Measurements from ENCODE around the gene PPP1R14C.

The PPP1R14C gene

DNA sequence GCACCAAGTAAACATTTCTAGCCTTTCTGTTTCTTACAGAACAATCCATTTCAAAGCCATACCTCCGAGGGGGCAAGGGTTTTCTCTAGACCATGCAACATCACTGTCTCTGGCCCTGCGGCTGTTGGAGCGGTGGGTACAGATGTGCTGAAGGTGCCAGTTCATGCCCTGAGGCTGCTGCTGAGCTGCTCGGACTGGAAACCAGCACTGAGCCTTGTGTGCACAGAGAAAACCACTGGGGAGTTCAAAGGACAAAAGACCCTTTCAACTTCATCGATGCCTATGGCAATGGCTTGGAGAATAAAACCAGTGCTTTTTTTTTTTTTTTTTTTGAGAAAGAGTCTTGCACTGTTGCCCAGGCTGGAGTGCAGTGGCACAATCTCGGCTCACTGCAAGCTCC, 132.6 kb downstream of the PPP1R14C start:
- no peak for DNase-seq

- no peak for DNase-seq
Observed at GRCh38 chr6:150276168-150276936, 133.5 kb downstream of the PPP1R14C start.

DNA sequence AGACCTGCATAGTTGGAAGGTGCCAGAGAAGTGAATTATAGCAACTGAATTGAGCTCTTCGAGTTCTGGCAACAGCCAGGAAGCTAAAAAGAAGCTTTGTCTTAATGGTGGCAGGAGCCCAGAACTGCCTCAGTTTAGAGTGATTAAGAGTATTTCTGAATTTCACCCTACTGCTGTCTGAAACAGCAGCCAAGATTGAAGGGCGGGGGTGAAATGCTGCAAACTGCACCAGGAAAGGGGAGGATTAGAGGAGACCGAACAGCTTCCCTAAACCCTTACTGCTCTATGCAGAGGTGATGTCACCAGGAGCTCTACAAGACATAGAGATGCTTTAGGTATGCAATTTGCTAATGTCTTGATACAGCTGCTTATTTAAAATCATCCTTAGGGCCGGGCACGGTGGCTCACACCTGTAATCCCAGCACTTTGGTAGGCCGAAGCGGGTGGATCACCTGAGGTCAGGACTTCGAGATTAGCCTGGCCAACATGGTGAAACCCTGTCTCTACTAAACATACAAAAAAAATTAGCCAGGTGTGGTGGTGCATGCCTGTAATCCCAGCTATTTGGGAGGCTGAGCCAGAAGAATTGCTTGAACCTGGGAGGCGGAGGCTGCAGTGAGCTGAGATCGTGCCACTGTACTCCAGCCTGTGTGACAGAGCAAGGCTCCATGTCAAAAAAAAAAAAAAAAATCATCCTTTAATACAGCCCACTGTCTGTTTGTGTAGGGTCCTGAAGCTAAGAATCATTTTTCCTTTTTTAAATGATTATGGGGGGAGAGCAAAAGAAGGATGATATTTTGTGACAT, 134.3 kb downstream of the PPP1R14C start:
- DNase-seq, result no peak

- DNase-seq, result no peak
Observed at GRCh38 chr6:150279533-150279932, 136.7 kb downstream of the PPP1R14C start.

- DNase-seq, result no peak
Observed at GRCh38 chr6:150280703-150281102, 137.9 kb downstream of the PPP1R14C start.

DNA sequence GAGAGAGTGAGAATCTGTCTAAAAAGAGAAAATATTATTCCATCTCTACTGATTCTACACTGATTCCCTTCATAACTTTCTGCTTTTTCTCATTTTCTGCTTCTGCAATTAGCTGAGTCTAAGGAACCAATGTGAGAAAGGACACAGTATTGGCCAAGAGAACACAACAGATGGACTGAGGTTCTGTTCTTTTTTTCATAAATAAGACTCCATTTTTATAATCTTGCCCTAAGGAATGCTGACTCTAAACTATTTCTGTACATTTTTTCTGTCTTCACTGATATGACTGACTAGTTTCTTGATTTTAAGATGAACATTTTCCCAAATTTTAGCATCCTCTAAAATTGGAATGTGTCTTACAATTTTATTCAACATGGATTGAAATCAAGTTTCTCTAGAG, 138.9 kb downstream of the PPP1R14C start:
- DNase-seq, result no peak

DNA sequence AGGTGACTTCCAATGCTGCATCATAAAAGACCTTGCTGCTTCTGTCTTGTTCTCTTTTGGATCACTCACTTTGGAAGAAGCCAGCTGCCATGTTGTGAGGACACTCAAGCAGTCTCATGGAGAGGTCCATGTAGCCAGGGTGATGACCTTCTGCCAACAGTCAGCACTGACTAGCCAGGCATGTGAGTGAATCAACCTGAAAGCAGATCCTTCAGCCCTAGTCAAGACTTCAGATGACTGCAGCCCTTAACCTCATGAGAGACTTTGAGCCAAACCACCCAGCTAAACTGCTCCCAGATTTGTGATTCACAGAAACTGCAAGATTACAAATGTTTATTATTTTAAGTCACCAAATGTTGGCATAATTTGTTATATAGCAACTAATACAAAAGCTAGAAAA, 140.0 kb downstream of the PPP1R14C start:
- no peak for DNase-seq

DNA sequence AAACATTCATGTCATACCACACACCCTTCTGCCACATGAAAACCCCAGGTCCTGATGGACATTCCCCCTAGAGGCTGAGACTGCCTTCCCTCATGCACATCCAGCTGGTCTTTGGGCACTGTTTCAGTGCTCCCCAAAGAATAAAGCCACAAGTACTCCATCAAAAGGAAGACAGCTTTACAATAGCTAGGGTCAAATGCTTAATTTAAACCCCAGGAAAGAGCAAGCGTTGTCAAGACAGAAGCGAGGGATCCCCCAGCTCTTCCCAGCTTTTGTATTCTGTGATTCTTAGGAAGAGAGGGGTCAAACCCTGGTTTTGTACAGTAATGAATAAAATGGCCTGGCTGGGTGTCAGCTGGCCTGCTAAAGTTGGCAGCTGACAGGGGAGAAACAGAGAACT, 143.6 kb downstream of the PPP1R14C start:
- no peak for DNase-seq

DNA sequence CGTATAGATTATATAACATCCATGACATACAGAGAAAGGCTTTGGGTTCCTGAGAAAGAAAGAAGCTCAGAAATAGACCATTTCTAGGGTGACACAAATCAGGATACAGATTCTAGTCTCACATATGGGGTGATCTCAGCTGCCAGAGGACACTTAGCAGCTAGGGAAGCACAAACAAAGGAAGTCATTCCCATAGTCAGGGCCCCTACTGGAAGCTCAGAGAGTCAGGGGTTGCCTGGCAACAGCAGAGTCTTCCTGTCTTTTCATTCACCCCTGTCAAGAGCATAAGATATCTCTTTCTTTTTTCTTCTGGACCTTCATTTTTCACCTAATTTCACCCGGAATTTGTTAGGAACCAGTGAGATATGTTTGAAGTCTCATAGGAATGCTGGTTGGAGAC, 144.1 kb downstream of the PPP1R14C start:
- DNase-seq, result no peak

- no peak for DNase-seq
Observed at GRCh38 chr6:150288456-150288855, 145.6 kb downstream of the PPP1R14C start.

DNA sequence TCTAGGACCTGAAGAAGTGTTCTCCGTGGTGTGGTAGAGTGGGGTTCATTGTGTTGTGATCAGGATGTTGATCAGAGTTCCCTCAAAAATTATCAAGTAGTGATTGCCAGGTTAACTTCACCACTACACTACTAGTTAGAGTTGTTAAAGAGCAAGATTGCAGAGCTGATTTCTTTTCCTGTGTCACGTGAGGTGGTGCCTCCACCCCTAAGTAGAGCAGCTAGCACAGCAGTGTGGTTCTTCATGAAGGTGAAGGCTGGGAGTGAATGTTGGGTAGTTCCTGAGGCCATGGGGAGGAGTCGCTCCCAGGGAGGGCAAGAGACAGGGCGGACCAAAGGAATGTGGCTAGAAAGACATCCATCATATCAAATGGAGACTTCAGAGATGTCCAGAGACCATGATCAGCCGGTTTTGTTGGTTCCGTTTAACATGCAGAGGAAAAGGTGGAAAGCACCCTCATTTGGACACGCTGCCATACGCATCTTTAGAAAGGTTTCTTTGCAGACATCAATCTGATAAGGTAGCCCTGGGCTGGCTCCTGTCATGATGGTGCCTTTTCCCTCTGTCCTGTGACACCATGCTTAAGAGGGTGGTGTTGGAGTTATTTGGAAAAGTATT, 146.7 kb downstream of the PPP1R14C start:
- no peak for DNase-seq

DNA sequence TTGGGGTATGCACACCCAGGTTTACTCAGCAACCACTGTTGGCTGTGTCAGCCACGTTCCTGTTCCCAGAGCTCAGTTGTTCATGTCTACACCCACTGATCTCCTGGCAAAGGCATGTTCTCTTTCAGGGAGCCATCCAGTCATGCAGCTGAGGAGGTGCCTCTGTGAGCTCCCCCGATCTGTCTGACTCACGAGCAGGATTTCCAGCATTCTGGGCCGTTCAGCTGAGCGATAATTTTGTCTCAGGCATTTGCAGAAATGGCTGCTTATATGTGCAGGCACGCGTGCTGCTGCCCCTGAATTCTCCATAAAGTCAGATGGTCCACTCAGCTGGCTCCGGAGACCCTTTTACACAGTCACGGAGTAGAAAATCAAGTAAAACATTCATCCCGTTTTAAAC, 147.6 kb downstream of the PPP1R14C start:
- DNase-seq, result no peak

GRCh38 chr6:150291968-150292710, 149.3 kb downstream of the PPP1R14C start:
- DNase-seq, result no peak

DNA sequence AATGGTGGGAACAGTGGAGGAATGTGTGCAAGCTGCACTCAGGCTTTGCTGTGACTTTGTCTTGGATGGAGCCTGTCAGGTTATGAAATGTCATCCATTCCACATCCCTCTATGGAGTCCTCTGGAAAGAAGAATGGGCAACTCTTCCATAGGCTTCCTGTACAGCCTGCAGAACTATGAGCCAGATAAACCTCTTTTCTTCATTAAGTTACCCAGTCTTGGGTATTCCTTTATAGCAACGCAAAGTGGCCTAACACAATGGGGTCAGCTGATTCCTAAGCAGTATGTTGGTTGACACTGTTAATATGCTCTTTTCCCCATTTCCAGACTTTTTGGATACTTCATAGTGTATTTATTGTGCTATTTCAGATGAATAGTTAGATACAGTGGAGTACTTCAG, 150.2 kb downstream of the PPP1R14C start:
- no peak for DNase-seq

DNA sequence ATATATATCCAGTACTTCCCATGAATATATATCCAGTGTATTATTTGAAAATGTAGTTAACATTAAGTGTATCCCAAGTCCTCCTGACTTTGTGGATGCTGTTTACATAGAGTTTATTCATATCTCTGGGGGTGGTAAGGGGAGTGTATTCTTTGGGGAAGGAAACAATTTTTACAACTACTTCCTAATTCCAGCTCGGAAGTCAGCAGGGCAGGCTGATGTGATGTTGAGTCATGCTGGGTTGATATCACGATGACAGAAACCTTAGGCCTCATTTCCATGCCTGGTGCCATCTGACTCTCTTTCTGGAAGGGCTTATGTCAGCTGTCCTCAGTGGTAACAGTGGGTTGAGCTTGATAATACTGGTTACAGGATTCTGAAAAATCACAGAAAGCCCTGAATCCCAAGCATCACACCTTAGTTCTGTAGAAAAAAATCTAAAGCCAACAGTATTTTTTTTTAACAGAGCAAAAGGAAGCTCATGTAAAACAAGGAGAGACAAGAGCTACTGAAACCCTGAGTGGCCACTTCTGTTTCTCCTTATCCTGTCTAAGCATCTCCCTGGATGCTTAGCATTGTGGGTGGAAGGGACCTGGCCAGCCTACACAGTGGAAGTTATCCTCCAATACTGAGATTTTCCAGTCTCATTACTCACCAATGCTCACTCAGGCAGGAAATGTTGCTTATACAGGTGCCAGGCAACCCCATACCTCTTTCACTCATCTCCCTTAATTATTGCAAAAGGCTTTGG, 150.8 kb downstream of the PPP1R14C start:
- peak; percentile 7 for DNase-seq

DNA sequence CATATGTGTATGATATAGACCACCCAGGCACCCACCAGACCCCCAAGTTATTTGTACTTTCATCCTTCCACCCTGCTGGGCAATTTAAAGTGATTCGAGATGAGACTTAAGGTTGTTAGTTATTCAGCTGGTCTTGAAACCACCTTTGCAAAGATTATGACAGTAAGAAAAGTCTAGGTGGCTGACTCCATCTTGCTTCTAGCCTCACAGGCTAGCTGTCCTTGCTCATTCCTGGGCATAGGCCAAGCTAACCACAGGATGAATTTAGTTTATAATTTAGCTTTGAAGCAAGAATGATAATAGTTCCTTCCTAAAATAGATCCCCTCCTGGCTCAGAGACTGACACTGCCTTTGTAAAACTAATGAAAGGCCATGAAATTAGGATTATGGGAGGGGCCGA, 154.0 kb downstream of the PPP1R14C start:
- DNase-seq, result no peak

- peak; percentile 86 for DNase-seq
Observed at GRCh38 chr6:150297327-150298029, 154.6 kb downstream of the PPP1R14C start.

DNA sequence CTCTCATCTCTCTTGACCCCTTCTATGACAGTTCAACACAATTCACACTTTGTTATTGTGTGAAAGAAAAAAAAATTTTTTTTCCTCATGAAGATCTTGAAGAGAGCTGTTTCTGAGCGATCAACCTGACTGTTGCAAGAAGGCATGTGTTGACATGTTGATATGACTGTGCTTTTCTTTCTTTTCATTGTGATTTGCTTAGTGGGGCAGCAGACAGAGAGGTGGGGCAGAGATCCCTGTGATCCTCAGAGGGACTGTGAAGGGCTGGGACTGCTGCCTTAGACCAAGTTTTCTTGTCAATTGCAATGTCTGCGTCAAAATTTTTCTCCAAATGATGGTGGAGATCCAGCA, 155.2 kb downstream of the PPP1R14C start:
- no peak for DNase-seq

- DNase-seq, result no peak
Observed at GRCh38 chr6:150298676-150299075, 155.8 kb downstream of the PPP1R14C start.

All from T1000 (cell line).